H1 (cell line): ENCODE measurements around the gene TLL2. TPM values are rescaled to one million over a fixed set of nuclear protein-coding genes. Genes with fewer than 3 reads are reported as not detected.

Source experiments
- ATF2 ChIP-seq: IDR thresholded peaks from 2 replicates; pipeline ENCODE4 v1.6.1; 2012; ENCODE audit warnings: low read length, inconsistent platforms
- BCL11A ChIP-seq, 2 experiments: IDR thresholded peaks; one replicate each; pipeline ENCODE4 v1.6.1; 2011; ENCODE audit warnings: low read depth in 2 of 2, low read length in 2 of 2, mild to moderate bottlenecking in 2 of 2
- FOSL1 ChIP-seq: IDR thresholded peaks from 2 replicates; pipeline ENCODE4 v1.6.1; 2011; ENCODE audit warnings: mild to moderate bottlenecking, low read depth, low read length, moderate library complexity; ENCODE audit not compliant: insufficient read depth
- JUND ChIP-seq: IDR thresholded peaks from 2 replicates; pipeline ENCODE4 v1.6.1; 2011; ENCODE audit warnings: mild to moderate bottlenecking, improper control_type of control experiment, low read length
- KDM1A ChIP-seq: fragments of 200-600, 300-600 bp; sonication (generic); IDR thresholded peaks from 2 replicates; pipeline ENCODE4 v1.7.1; 2016; ENCODE audit warnings: mild to moderate bottlenecking, low read length, borderline replicate concordance
- NRF1 ChIP-seq: IDR thresholded peaks from 2 replicates; pipeline ENCODE4 v1.6.1; 2011; ENCODE audit warnings: mild to moderate bottlenecking, low read depth, low read length, improper control_type of control experiment
- PHF8 ChIP-seq: fragments of 200-600 bp; sonication (generic); conservative IDR thresholded peaks from 2 replicates; pipeline ENCODE4 v1.7.1; 2012; ENCODE audit warnings: low read depth, mild to moderate bottlenecking, inconsistent platforms, low read length, moderate library complexity
- RAD21 ChIP-seq, 2 experiments: IDR thresholded peaks in 1 of 2; conservative IDR thresholded peaks in 1 of 2; 2 replicates each; pipeline ENCODE4 v1.6.1; 2011; ENCODE audit warnings: low read depth in 2 of 2, low read length in 2 of 2, improper control_type of control experiment in 1 of 2, inconsistent platforms in 1 of 2, mild to moderate bottlenecking in 1 of 2, moderate library complexity in 1 of 2
- RBBP5 ChIP-seq: IDR thresholded peaks from 2 replicates; pipeline ENCODE4 v1.7.1; 2012; ENCODE audit warnings: low read depth, mild to moderate bottlenecking, inconsistent platforms, low read length, moderate library complexity, borderline replicate concordance
- SP4 ChIP-seq: IDR thresholded peaks from 2 replicates; pipeline ENCODE4 v1.6.1; 2012; ENCODE audit warnings: low read length, inconsistent platforms
- TAF1 ChIP-seq: IDR thresholded peaks from 2 replicates; pipeline ENCODE4 v1.6.1; 2011; ENCODE audit warnings: mild to moderate bottlenecking, low read depth, low read length
- polyA plus RNA-seq, 7 experiments: library from polyadenylated mRNA; depleted of rRNA in 3 of 7; stranded (reverse) in 5 of 7; unstranded in 2 of 7; fragments of >200 nt in 5 of 7; fragments of 200-250 nt in 2 of 7; gene quantifications; 1 replicate in 5 of 7; 2 replicates in 1 of 7; 4 replicates in 1 of 7; pipeline versions ENCODE4 v1.2.1 to v1.2.3, GENCODE V29; 2011 to 2013; ENCODE audit warnings: missing spikeins in 2 of 7, mixed read lengths in 2 of 7
- total RNA-seq: library from RNA; stranded (reverse); fragmentation: NEBNext Ultra II Directional; extraction: Animal tissue kit (Norgen Biotek cat#: 25700); gene quantifications from 2 replicates; pipeline ENCODE4 v1.2.1, GENCODE V29; 2021
- TF ChIP-seq, protein P1 (sequence below): IDR thresholded peaks from 2 replicates; pipeline ENCODE4 v1.6.1; 2011; ENCODE audit warnings: low read depth, mild to moderate bottlenecking, low read length; ENCODE audit not compliant: insufficient read depth

Gene TLL2
- total and polyA plus RNA-seq, 2 of the 8 experiments (the other 6 are each of a cell fraction or from before 2014, with no cell fraction given) = 2.4 to 3.2 TPM

DNA sequence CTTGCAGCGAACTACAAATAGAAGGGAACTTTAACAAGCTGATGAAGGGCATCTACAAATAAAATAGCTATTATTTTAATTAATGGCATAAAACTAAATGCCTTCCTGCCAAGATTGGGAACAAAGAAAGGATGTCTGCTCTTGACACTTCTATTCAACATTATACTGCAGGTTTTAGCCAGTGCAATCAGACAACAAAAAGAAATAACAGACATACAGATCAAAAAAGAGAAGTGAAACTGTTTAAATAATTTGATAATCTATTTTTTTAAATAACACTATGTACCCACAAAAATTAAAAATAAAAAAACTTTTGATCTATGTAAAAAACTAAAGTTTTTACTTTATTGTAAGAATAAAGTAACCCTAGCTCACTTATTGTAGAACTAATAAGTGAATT lies 22.4 kb upstream of the TLL2 start (continued):
- TF ChIP-seq ATF2 (no peak), FOSL1 (no peak), NRF1 (no peak), BCL11A (IDR thresholded peaks at IDR 0.05; ENCODE audit: low read depth in 2 of 2, low read length in 2 of 2) (no peak), PHF8 (no peak), SP4 (no peak), RAD21 (IDR thresholded peaks at IDR 0.05 in 1 of 2, conservative IDR thresholded peaks at IDR 0.05 in 1 of 2; ENCODE audit: low read depth in 2 of 2, low read length in 2 of 2) (no peak), JUND (no peak), RBBP5 (no peak), KDM1A (no peak), TAF1 (no peak)
- TF ChIP-seq, protein P1, sequence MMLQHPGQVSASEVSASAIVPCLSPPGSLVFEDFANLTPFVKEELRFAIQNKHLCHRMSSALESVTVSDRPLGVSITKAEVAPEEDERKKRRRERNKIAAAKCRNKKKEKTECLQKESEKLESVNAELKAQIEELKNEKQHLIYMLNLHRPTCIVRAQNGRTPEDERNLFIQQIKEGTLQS = no peak
